Pancreas (tissue), 10 donors: Measurements from ENCODE around the gene VEGFA. TPM values are rescaled to one million over a fixed set of nuclear protein-coding genes. Genes with fewer than 3 reads are reported as not detected.
A peak's percentile ranks its signal among the peaks of the same experiment; 100 is the strongest.

Source experiments
- ATAC-seq, 4 donors: fragments of 200-7000 bp; cut with Tn5 transposase; one replicate each; pipeline versions ENCODE4 v1.8.0 to v1.9.1; 2020; ENCODE audit warnings: mild to moderate bottlenecking in 4 of 4, moderate library complexity in 4 of 4
- DNase-seq, 6 donors: peaks; one replicate each; pipeline ENCODE4 v3.0.0-alpha.2; 2020
- FAIRE-seq: peaks from 2 replicates; lab custom pipeline; 2012; peaks lifted over from hg19 to GRCh38; lab: Jason Lieb, UNC
- H3K27ac ChIP-seq, 4 donors: fragments of 200-600 bp; sonication (generic); 1 replicate in 3 of 4; 2 replicates in 1 of 4; pipeline versions ENCODE4 v1.5.0 to v1.8.0; 2020
- H3K27me3 ChIP-seq, 4 donors: fragments of 200-600 bp; one replicate each; pipeline ENCODE4 v1.8.0; 2021
- H3K36me3 ChIP-seq, 3 donors: fragments of 200-600 bp; sonication (generic) in 1 of 3; one replicate each; pipeline versions ENCODE4 v1.5.0 to v1.8.0; 2020 to 2021
- H3K4me1 ChIP-seq, 3 donors: fragments of 200-600 bp; one replicate each; pipeline ENCODE4 v1.8.0; 2021
- H3K4me3 ChIP-seq, 4 donors: fragments of 200-600 bp; sonication (generic) in 2 of 4; one replicate each; pipeline versions ENCODE4 v1.5.0 to v1.8.0; 2020 to 2021
- H3K9me3 ChIP-seq, 4 donors: fragments of 200-600 bp; one replicate each; pipeline ENCODE4 v1.8.0; 2021
- CTCF ChIP-seq, 4 donors: fragments of 200-600 bp; sonication (generic) in 3 of 4; IDR thresholded peaks; one replicate each; pipeline versions ENCODE4 v1.5.0 to v1.8.0; 2021; ENCODE audit warnings: antibody characterized with exemption in 4 of 4
- WGBS, 2 donors: extraction: QIAGEN DNeasy Blood & Tissue Kit; methylation state at CpG; one replicate each; pipeline ENCODE4 v1.1.7; 2013; 5-methylcytosine and 5-hydroxymethylcytosine counted together
- intact Hi-C, 3 donors: fragments of 100-400 bp; cut with DNase I; formaldehyde crosslinking; loops; one replicate each; pipeline versions ENCODE4 v1.11.1 to v1.14.2; 2022
- polyA plus RNA-seq, 2 donors: library from polyadenylated mRNA; stranded (reverse); fragments of 200-250 nt; gene quantifications; one replicate each; pipeline ENCODE4 v1.2.3, GENCODE V29; 2013
- total RNA-seq, 6 donors: library from RNA; stranded (reverse); fragmentation: NEBNext Ultra II Directional in 4 of 6; extraction: Animal tissue kit (Norgen Biotek cat#: 25700) in 4 of 6; gene quantifications; one replicate each; pipeline versions ENCODE4 v1.2.1 to v1.2.4, GENCODE V29; 2021 to 2023
- donor health status: healthy with polysubstance abuse.
- donor health status: DM: no; HTN: no; CAD: no; lungs with moderate emphysema.
- donor health status: DM: no; HTN: no; CAD: no.
- donor health status: control.
- donor health status: control.
- donor health status: Bipolar disorder and iron deficiency.
- donor health status: DM: yes; HTN: yes; CAD: no.
- donor health status: DM: no; HTN: no; CAD: no.
- donor health status: DM: no; HTN: no; CAD: no.
- donor health status: DM: yes; HTN: yes; CAD: no.

Gene VEGFA
- total and polyA plus RNA-seq, 8 donors = 55.2 to 206 (median 91.5) TPM

GRCh38 chr6:43735642-43736199, 34.3 kb upstream of the VEGFA start:
- Histone ChIP-seq H3K4me1 (no peaks in the 10 kb centered on the region), H3K9me3 (no peaks in the 10 kb centered on the region), H3K4me3 (no peak overlapping the region), H3K27ac (no peak overlapping the region), H3K27me3 (no peaks in the 10 kb centered on the region), H3K36me3 (no peaks in the 10 kb centered on the region)
- FAIRE-seq (no peak), ATAC-seq (no peak), DNase-seq (no peak)
- 86 to 94% methylated on average over 2 of the region's 2 CpGs for WGBS, 2 donors
- intact Hi-C loops = no loop called here
- no peak for TF ChIP-seq CTCF (IDR thresholded peaks at IDR 0.05)

GRCh38 chr6:43736211-43736786, 33.7 kb upstream of the VEGFA start:
- no peak overlapping the region for H3K27ac ChIP-seq
- H3K27me3 ChIP-seq = no peaks in the 10 kb centered on the region
- no peak for DNase-seq
- H3K4me1 ChIP-seq = no peaks in the 10 kb centered on the region
- no peak for FAIRE-seq
- no peaks in the 10 kb centered on the region for H3K9me3 ChIP-seq
- H3K36me3 ChIP-seq = no peaks in the 10 kb centered on the region
- no peak for TF ChIP-seq CTCF (IDR thresholded peaks at IDR 0.05)
- WGBS, 2 donors = 86 to 90% methylated on average over 2 of the region's 2 CpGs
- intact Hi-C loops = no loop called here
- ATAC-seq = no peak
- no peak overlapping the region for H3K4me3 ChIP-seq

GRCh38 chr6:43736844-43737243, 33.2 kb upstream of the VEGFA start:
- Histone ChIP-seq H3K9me3 (no peaks in the 10 kb centered on the region), H3K27me3 (no peaks in the 10 kb centered on the region), H3K4me1 (no peaks in the 10 kb centered on the region), H3K27ac (peak overlapping the region in 2 of 4 donors; percentile 28 to 44), H3K4me3 (no peak overlapping the region), H3K36me3 (no peaks in the 10 kb centered on the region)
- WGBS, 2 donors = 76 to 87% methylated on average over 2 of the region's 2 CpGs
- no peak for DNase-seq
- intact Hi-C loops = no loop called here
- no peak for TF ChIP-seq CTCF (IDR thresholded peaks at IDR 0.05)
- ATAC-seq = no peak
- no peak for FAIRE-seq

GRCh38 chr6:43737272-43738081, 32.5 kb upstream of the VEGFA start:
- FAIRE-seq (no peak), ATAC-seq (peak in 3 of 4 donors; percentile 28 to 64 (median 30)), DNase-seq (no peak)
- WGBS, 2 donors = 72 to 78% methylated on average over 15 of the region's 15 CpGs
- Histone ChIP-seq H3K4me3 (no peak overlapping the region), H3K36me3 (no peaks in the 10 kb centered on the region), H3K4me1 (no peaks in the 10 kb centered on the region), H3K27me3 (no peaks in the 10 kb centered on the region), H3K9me3 (no peaks in the 10 kb centered on the region), H3K27ac (peak overlapping the region in 2 of 4 donors; percentile 28 to 44)
- intact Hi-C loops = no loop called here
- no peak for TF ChIP-seq CTCF (IDR thresholded peaks at IDR 0.05)
